ENCODE results near the gene RPL22. TPM values are rescaled to one million over a fixed set of nuclear protein-coding genes. Genes with fewer than 3 reads are reported as not detected.
A peak's percentile ranks its signal among the peaks of the same experiment; 100 is the strongest.

Gene RPL22
- total RNA-seq, 1 experiment from 2014 or later = 494 TPM

- TF ChIP-seq EZH2 (IDR thresholded peaks at IDR 0.05; ENCODE audit: borderline replicate concordance, low read depth, low read length, poor library complexity, severe bottlenecking) = no peak
- TF ChIP-seq CTCF (conservative IDR thresholded peaks at IDR 0.05; ENCODE audit: low read depth, low read length) = no peak
- ChIA-PET POLR2A (ENCODE audit: low non-redundant PET) (no interaction called here), CTCF (interaction anchor here (0.6 kb wide), 1 partner anchor 227 kb away, joined by 8 read pairs; no protein-coding TSS in a partner anchor)
- no peak overlapping the region for H3K4me3 ChIP-seq (ENCODE audit: low read depth, low read length, poor library complexity, severe bottlenecking)
- BruUV-seq (replicated peaks) = no TSS peak
- intact Hi-C loops (cut with micrococcal nuclease; ENCODE audit: unreplicated experiment) = no loop called here
- no peak for DNase-seq (ENCODE audit: low spot score)
- no peak overlapping the region for H3K27ac ChIP-seq (ENCODE audit: low read depth, low read length, poor library complexity, severe bottlenecking)
- H3K27me3 ChIP-seq (replicated peaks; ENCODE audit: insufficient read depth, low read depth, low read length, poor library complexity) = no peaks in the 10 kb centered on the region
- no peaks in the 10 kb centered on the region for H3K36me3 ChIP-seq (ENCODE audit: insufficient read depth, low read length, poor library complexity, severe bottlenecking)
- H3K4me1 ChIP-seq (ENCODE audit: insufficient read depth, low read length, poor library complexity, severe bottlenecking) = peaks cover 19% of the 10 kb centered on the region
- no peaks in the 10 kb centered on the region for H3K9me3 ChIP-seq (ENCODE audit: low read depth, low read length, poor library complexity, severe bottlenecking)
These were observed 11.4 kb upstream of the RPL22 start for GRCh38 chr1:6210591-6211355.

GRCh38 chr1:6209661-6210580, 10.5 kb upstream of the RPL22 start:
- peak overlapping the region; percentile 45 for H3K4me3 ChIP-seq (ENCODE audit: low read depth, low read length, poor library complexity, severe bottlenecking)
- POLR2A ChIA-PET (ENCODE audit: low non-redundant PET) = no interaction called here

More at GRCh38 chr1:6209661-6210580, 10.5 kb upstream of the RPL22 start:
- H3K36me3 ChIP-seq (ENCODE audit: insufficient read depth, low read length, poor library complexity, severe bottlenecking) = no peaks in the 10 kb centered on the region
- CTCF ChIA-PET = interaction anchor here (0.6 kb wide), 1 partner anchor 227 kb away, joined by 8 read pairs; no protein-coding TSS in a partner anchor
- no peak for TF ChIP-seq EZH2 (IDR thresholded peaks at IDR 0.05; ENCODE audit: borderline replicate concordance, low read depth, low read length, poor library complexity, severe bottlenecking)
- TF ChIP-seq CTCF (conservative IDR thresholded peaks at IDR 0.05; ENCODE audit: low read depth, low read length) = 0 out of 2 replicates have a peak, but pooled peaks have one; percentile 12
- no peak overlapping the region for H3K27ac ChIP-seq (ENCODE audit: low read depth, low read length, poor library complexity, severe bottlenecking)
- H3K4me1 ChIP-seq (ENCODE audit: insufficient read depth, low read length, poor library complexity, severe bottlenecking) = peaks cover 21% of the 10 kb centered on the region
- no TSS peak for BruUV-seq (replicated peaks)
- intact Hi-C loops (cut with micrococcal nuclease; ENCODE audit: unreplicated experiment) = no loop called here
- H3K27me3 ChIP-seq (replicated peaks; ENCODE audit: insufficient read depth, low read depth, low read length, poor library complexity) = no peaks in the 10 kb centered on the region
- peak; percentile 48 for DNase-seq (ENCODE audit: low spot score)
- H3K9me3 ChIP-seq (ENCODE audit: low read depth, low read length, poor library complexity, severe bottlenecking) = no peaks in the 10 kb centered on the region
